CD8-positive, alpha-beta memory T cell (primary cell): Measurements from ENCODE around the gene DERA. TPM values are rescaled to one million over a fixed set of nuclear protein-coding genes. Genes with fewer than 3 reads are reported as not detected.
A peak's percentile ranks its signal among the peaks of the same experiment; 100 is the strongest.

Source experiments
- CTCF ChIA-PET: fragments of 350-600 bp; sonication (Branson Sonifier 250); formaldehyde crosslinking; loops from one replicate; lab custom pipeline; 2021; ENCODE audit warnings: antibody characterized with exemption; lab: Charles Lee
- POLR2A ChIA-PET: fragments of 350-600 bp; sonication (Branson Sonifier 250); formaldehyde crosslinking; loops from one replicate; lab custom pipeline; 2021; ENCODE audit warnings: antibody characterized with exemption; lab: Charles Lee
- DNase-seq, 5 donors: peaks; one replicate each; pipeline versions ENCODE4 v3.0.0 to v3.0.0-alpha.2; 2020 to 2022; ENCODE audit warnings: mixed read lengths in 1 of 5
- H3K27ac ChIP-seq: one replicate; pipeline ENCODE4 v1.7.0; 2013; ENCODE audit warnings: low read depth, mild to moderate bottlenecking, low read length, moderate library complexity
- H3K27me3 ChIP-seq: 2 replicates; pipeline ENCODE4 v1.7.0; 2013; ENCODE audit warnings: low read length, mild to moderate bottlenecking; ENCODE audit not compliant: insufficient read depth, poor library complexity, severe bottlenecking
- H3K36me3 ChIP-seq: 2 replicates; pipeline ENCODE4 v1.7.0; 2013; ENCODE audit warnings: mild to moderate bottlenecking, low read length, moderate library complexity; ENCODE audit not compliant: insufficient read depth
- H3K4me1 ChIP-seq: 2 replicates; pipeline ENCODE4 v1.7.0; 2013; ENCODE audit warnings: mild to moderate bottlenecking, low read length, moderate library complexity; ENCODE audit not compliant: insufficient read depth
- H3K4me3 ChIP-seq: 2 replicates; pipeline ENCODE4 v1.7.0; 2013; ENCODE audit warnings: mild to moderate bottlenecking, low read length
- H3K9me3 ChIP-seq: 2 replicates; pipeline ENCODE4 v1.7.0; 2013; ENCODE audit warnings: mild to moderate bottlenecking, low read length
- H3K27ac Mint-ChIP-seq, 8 donors: one replicate each; pipeline ENCODE4 v1.8.0; 2020 to 2021; ENCODE audit warnings: mixed read lengths in 8 of 8, mild to moderate bottlenecking in 6 of 8, inconsistent platforms in 3 of 8, moderate library complexity in 3 of 8
- H3K27me3 Mint-ChIP-seq, 2 donors: one replicate each; pipeline ENCODE4 v1.8.0; 2020 to 2021; ENCODE audit warnings: mixed read lengths in 2 of 2, mild to moderate bottlenecking in 1 of 2, moderate library complexity in 1 of 2
- H3K36me3 Mint-ChIP-seq, 3 donors: one replicate each; pipeline ENCODE4 v1.8.0; 2020 to 2021; ENCODE audit warnings: mixed read lengths in 3 of 3, inconsistent platforms in 1 of 3, mild to moderate bottlenecking in 1 of 3
- H3K4me1 Mint-ChIP-seq, 3 donors: one replicate each; pipeline ENCODE4 v1.8.0; 2020 to 2021; ENCODE audit warnings: mixed read lengths in 3 of 3, inconsistent platforms in 1 of 3, mild to moderate bottlenecking in 1 of 3
- H3K4me3 Mint-ChIP-seq, 7 donors: one replicate each; pipeline ENCODE4 v1.8.0; 2020 to 2021; ENCODE audit warnings: mixed read lengths in 7 of 7, mild to moderate bottlenecking in 6 of 7, moderate library complexity in 4 of 7, inconsistent platforms in 2 of 7
- H3K9me3 Mint-ChIP-seq, 5 donors: one replicate each; pipeline ENCODE4 v1.8.0; 2020 to 2022; ENCODE audit warnings: mixed read lengths in 5 of 5, mild to moderate bottlenecking in 3 of 5, moderate library complexity in 2 of 5, inconsistent platforms in 1 of 5
- polyA plus RNA-seq: library from polyadenylated mRNA; unstranded; fragments of 300-500 nt; fragmentation: Illumina TruSeq; gene quantifications from one replicate; pipeline ENCODE4 v1.2.3, GENCODE V29; 2021
- total RNA-seq, 2 experiments: library from RNA; stranded (reverse); gene quantifications; one replicate each; pipeline ENCODE4 v1.2.3, GENCODE V29; 2021

Gene DERA
- total and polyA plus RNA-seq, 3 experiments from 2014 or later = 25.2 to 26.6 (median 25.8) TPM

DNA sequence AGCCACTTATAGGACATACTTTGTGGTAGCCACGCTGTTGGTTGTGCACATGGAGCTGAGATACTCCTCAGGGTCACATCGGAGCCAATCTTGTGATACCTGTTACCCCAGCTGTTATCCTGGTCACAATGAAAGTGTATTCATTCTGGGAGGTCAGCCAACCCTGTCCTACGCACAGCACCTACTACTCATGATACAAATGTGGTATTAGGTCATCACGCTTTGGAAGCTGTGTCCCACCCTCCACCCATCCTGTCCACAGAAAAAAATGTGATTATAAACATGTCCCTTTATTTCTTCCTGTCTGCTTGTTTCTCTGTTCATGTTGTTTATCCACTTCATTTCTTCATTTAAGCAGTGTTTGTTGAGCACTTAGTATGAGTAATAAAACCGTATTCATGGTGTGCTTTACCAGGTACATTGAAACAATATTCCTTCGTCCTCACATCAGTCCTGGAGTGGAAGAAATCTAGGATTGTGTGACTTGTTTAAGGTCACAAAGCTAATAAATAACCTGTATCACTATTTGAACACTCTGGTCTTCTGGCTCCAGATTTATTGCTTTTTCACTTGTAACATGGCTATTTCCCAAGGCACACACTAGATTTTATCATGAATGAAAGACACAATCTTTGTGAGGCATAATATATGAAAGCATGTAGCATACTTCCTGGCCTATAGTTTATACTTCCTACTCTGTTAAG, 73.1 kb downstream of the DERA start:
- Mint-ChIP-seq H3K9me3 (peaks cover 0 to 4% (median 0%) of the 10 kb centered on the region in 5 donors), H3K4me1 (peaks cover 0 to 6% (median 0%) of the 10 kb centered on the region in 3 donors), H3K36me3 (peaks cover 31 to 59% (median 41%) of the 10 kb centered on the region in 3 donors), H3K4me3 (no peak overlapping the region), H3K27me3 (no peaks in the 10 kb centered on the region), H3K27ac (peak overlapping the region in 1 of 8 donors; percentile 19)
- H3K4me1 ChIP-seq = no peaks in the 10 kb centered on the region
- no peaks in the 10 kb centered on the region for H3K27me3 ChIP-seq
- no peak overlapping the region for H3K4me3 ChIP-seq
- H3K9me3 ChIP-seq = no peaks in the 10 kb centered on the region
- ChIA-PET CTCF (no interaction called here), POLR2A (no interaction called here)
- no peaks in the 10 kb centered on the region for H3K36me3 ChIP-seq
- DNase-seq = no peak
- H3K27ac ChIP-seq = no peak overlapping the region

DNA sequence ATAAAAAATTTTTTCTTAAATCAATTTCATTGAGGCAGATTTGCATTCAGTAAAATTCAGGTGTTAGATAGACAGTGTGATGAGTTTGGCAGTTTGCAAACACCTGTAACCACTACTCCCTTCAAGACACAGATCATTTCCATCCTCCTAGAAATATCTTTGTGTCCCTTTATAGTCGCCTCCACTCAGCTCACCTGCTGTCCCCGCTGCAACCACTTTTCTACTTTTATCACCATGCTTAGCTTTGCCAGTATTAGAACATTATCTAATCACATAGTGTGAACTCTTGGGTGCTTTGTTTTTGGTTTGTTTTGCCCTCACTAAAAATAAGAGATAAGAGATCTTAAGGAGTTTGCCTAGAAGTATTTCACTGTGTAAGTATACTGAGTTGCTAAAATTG, 73.8 kb downstream of the DERA start:
- H3K4me1 Mint-ChIP-seq = peaks cover 0 to 6% (median 0%) of the 10 kb centered on the region in 3 donors

DNA sequence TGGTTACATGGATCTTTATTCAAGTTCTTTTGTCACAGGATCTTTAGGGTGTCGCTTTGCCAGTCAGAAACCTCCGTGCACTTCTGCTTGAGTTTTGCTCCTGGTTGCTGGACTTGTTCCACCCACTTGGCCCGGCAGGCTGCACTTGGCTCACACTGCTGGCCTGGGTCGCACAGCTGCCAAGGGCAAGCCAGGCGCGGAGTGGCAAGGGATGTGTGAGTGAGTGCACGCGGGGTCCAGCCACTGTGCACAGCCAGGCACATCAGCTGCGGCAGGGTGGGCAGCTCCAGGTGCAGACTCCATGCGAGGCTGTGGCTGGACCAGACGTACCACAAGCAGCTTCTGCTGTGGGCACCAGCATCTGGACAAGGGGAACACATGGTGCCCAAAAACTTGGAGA, 76.6 kb downstream of the DERA start:
- peaks cover 0 to 4% (median 0%) of the 10 kb centered on the region in 5 donors for H3K9me3 Mint-ChIP-seq
- Histone ChIP-seq H3K4me3 (no peak overlapping the region), H3K36me3 (no peaks in the 10 kb centered on the region), H3K27ac (no peak overlapping the region), H3K27me3 (no peaks in the 10 kb centered on the region), H3K4me1 (no peaks in the 10 kb centered on the region), H3K9me3 (no peaks in the 10 kb centered on the region)
- ChIA-PET POLR2A (no interaction called here), CTCF (no interaction called here)
- peaks cover 0 to 6% (median 0%) of the 10 kb centered on the region in 3 donors for H3K4me1 Mint-ChIP-seq
- DNase-seq = no peak
- H3K4me3 Mint-ChIP-seq = no peak overlapping the region
- peaks cover 46 to 74% (median 70%) of the 10 kb centered on the region in 3 donors for H3K36me3 Mint-ChIP-seq
- H3K27ac Mint-ChIP-seq = no peak overlapping the region
- H3K27me3 Mint-ChIP-seq = no peaks in the 10 kb centered on the region

More for the DNA sequence above, 73.8 kb downstream of the DERA start:
- H3K4me3 ChIP-seq = no peak overlapping the region
- no peaks in the 10 kb centered on the region for H3K36me3 ChIP-seq
- no peaks in the 10 kb centered on the region for H3K4me1 ChIP-seq
- Mint-ChIP-seq H3K27ac (no peak overlapping the region), H3K9me3 (peaks cover 0 to 4% (median 0%) of the 10 kb centered on the region in 5 donors), H3K4me3 (no peak overlapping the region), H3K36me3 (peaks cover 33 to 62% (median 47%) of the 10 kb centered on the region in 3 donors), H3K27me3 (no peaks in the 10 kb centered on the region)
- ChIA-PET CTCF (no interaction called here), POLR2A (no interaction called here)
- H3K9me3 ChIP-seq = no peaks in the 10 kb centered on the region
- no peaks in the 10 kb centered on the region for H3K27me3 ChIP-seq
- no peak for DNase-seq
- H3K27ac ChIP-seq = no peak overlapping the region

DNA sequence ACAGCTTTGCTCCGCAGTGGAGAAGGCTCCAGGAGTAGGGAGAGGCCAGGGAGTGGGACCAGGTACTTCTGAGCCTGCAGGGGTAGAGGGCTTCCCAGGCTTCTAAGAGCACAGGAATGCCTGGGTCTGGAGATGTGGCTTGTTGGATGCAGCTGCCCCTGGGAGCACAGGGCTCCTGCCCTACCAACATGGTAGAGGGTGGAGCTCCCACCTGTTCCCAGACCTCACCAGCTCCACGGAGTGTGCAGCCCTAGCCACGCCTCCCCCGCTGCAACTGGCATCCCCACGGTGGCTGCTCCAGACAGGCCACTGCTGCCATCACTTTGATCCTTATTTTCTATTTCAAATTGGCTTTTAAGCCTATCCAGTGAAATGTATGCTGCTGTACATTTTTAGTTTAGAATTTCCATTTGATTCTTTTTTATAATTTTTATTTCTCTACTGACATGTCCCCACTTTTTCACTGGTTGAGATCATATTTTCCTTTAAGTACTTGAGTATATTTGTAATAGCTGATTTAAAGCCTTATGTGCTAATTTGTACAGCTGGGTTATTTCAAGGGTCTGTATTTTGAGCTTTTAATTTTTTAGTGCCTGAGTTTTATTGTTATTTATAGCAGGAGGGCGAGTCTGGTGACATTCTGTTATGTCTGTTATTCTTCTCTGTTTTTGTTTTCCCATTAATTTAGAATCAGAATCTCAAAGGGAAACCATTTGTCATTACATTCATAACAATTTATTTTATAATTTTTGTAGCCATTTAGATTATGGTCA, 78.0 kb downstream of the DERA start:
- H3K36me3 Mint-ChIP-seq = peaks cover 42 to 65% (median 60%) of the 10 kb centered on the region in 3 donors
- no peaks in the 10 kb centered on the region for H3K36me3 ChIP-seq

DNA sequence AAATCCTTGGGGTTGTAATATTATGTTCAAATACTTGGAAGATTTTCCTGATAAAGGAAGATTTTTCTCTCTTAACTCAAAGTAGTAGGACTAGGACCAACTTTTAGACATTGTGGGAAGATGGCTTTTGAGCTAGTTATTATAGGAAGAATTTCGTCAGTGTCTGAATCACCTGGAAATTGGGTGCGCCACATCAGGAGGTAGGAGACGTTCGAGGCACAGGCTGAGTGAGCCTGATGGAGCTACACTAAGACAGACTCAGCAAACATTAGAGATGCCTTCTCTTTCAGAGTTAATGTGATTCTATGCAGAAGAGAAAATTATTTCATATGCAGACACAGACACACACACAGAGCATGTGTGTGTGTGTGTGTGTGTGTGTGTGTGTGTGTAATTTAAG, 84.7 kb downstream of the DERA start:
- Mint-ChIP-seq H3K4me3 (no peak overlapping the region), H3K27me3 (peaks cover 0 to 1% of the 10 kb centered on the region in 2 donors), H3K27ac (peak overlapping the region in 2 of 8 donors; percentile 8 to 26), H3K4me1 (no peaks in the 10 kb centered on the region), H3K9me3 (no peaks in the 10 kb centered on the region), H3K36me3 (peaks cover 18 to 44% (median 25%) of the 10 kb centered on the region in 3 donors)
- H3K36me3 ChIP-seq = no peaks in the 10 kb centered on the region
- CTCF ChIA-PET = no interaction called here
- no peaks in the 10 kb centered on the region for H3K9me3 ChIP-seq
- H3K4me1 ChIP-seq = no peaks in the 10 kb centered on the region
- H3K27ac ChIP-seq = no peak overlapping the region
- H3K4me3 ChIP-seq = no peak overlapping the region
- POLR2A ChIA-PET = no interaction called here
- no peaks in the 10 kb centered on the region for H3K27me3 ChIP-seq
- no peak for DNase-seq

More for the DNA sequence above, 78.0 kb downstream of the DERA start:
- Histone ChIP-seq H3K9me3 (no peaks in the 10 kb centered on the region), H3K27ac (no peak overlapping the region), H3K4me1 (no peaks in the 10 kb centered on the region), H3K27me3 (no peaks in the 10 kb centered on the region), H3K4me3 (no peak overlapping the region)
- H3K27me3 Mint-ChIP-seq = no peaks in the 10 kb centered on the region
- DNase-seq = no peak
- H3K4me1 Mint-ChIP-seq = peaks cover 0 to 6% (median 0%) of the 10 kb centered on the region in 3 donors
- no peak overlapping the region for H3K27ac Mint-ChIP-seq
- ChIA-PET POLR2A (no interaction called here), CTCF (no interaction called here)
- no peak overlapping the region for H3K4me3 Mint-ChIP-seq
- H3K9me3 Mint-ChIP-seq = peaks cover 0 to 4% (median 0%) of the 10 kb centered on the region in 5 donors

DNA sequence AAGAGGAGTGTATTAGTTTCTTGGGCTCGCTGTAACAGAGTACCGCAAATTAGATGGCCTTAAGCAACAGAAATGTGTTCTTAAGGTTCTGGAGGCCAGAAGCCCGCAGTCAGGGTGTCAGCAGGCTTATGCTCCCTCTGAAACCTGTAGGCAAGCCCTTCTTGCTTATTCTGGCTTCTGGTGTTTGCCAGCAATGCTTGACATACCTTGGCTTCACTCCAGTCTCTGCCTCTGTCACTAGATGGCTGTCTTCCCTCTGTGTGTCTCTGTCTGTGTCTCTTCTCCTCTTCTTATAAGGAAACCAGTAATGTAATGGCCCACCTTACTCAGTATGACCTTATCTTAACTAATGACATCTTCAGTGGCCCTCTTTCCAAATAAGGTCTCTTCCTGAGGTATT, 85.1 kb downstream of the DERA start:
- no peaks in the 10 kb centered on the region for H3K27me3 ChIP-seq
- Mint-ChIP-seq H3K4me1 (no peaks in the 10 kb centered on the region), H3K27ac (no peak overlapping the region), H3K9me3 (no peaks in the 10 kb centered on the region), H3K27me3 (peaks cover 0 to 1% of the 10 kb centered on the region in 2 donors), H3K4me3 (no peak overlapping the region), H3K36me3 (peaks cover 16 to 39% (median 22%) of the 10 kb centered on the region in 3 donors)
- no peaks in the 10 kb centered on the region for H3K4me1 ChIP-seq
- ChIA-PET POLR2A (no interaction called here), CTCF (no interaction called here)
- no peak overlapping the region for H3K4me3 ChIP-seq
- H3K36me3 ChIP-seq = no peaks in the 10 kb centered on the region
- H3K27ac ChIP-seq = no peak overlapping the region
- DNase-seq = no peak
- no peaks in the 10 kb centered on the region for H3K9me3 ChIP-seq

DNA sequence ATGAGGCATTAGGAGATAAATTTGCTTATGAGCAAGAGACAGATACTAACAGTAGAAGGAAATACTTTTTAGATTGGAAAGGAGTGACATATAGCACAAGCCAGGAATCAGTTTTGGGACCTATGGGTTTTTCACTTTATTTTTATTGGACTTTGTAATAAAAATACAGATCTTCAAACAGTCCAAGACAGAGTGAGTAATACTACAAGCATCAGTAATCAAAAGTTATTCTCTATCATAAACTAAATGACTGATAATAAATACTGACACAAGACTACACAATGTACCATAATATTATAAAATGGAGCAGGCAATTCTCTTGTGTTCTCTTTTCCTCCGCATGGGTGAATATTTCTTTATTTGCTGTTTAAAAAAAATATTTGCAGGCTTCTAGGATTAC, 85.8 kb downstream of the DERA start:
- Mint-ChIP-seq H3K27ac (no peak overlapping the region), H3K27me3 (peaks cover 0 to 1% of the 10 kb centered on the region in 2 donors), H3K4me3 (no peak overlapping the region), H3K36me3 (peaks cover 14 to 32% (median 20%) of the 10 kb centered on the region in 3 donors), H3K4me1 (no peaks in the 10 kb centered on the region), H3K9me3 (no peaks in the 10 kb centered on the region)
- Histone ChIP-seq H3K27me3 (no peaks in the 10 kb centered on the region), H3K27ac (no peak overlapping the region), H3K4me1 (no peaks in the 10 kb centered on the region), H3K36me3 (no peaks in the 10 kb centered on the region), H3K9me3 (no peaks in the 10 kb centered on the region), H3K4me3 (no peak overlapping the region)
- ChIA-PET CTCF (interaction anchor here (1.3 kb wide), 1 partner anchor 21 kb away, joined by 3 read pairs; no protein-coding TSS in a partner anchor), POLR2A (no interaction called here)
- DNase-seq = no peak

DNA sequence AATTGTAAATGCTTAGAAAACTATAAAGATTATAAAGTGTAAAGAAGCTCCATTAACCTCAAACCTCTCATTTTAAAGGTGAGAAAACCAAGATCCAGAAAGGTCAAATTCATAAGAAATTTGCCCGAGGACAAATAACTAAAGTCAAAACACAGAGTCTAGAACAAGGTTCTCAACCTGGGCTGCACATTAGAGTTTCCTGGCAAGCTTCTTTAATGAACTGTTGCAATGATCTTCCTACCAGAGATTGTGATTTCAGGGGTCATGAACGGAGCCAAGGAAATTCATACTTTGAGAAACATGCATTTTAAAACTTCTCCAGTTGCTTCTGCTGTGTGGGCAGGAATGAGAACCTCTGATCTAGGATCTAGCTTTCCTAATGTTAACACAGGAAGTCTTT, 86.8 kb downstream of the DERA start:
- Histone ChIP-seq H3K4me1 (no peaks in the 10 kb centered on the region), H3K27me3 (no peaks in the 10 kb centered on the region), H3K27ac (no peak overlapping the region), H3K36me3 (no peaks in the 10 kb centered on the region), H3K9me3 (no peaks in the 10 kb centered on the region), H3K4me3 (no peak overlapping the region)
- Mint-ChIP-seq H3K36me3 (peaks cover 9 to 23% (median 17%) of the 10 kb centered on the region in 3 donors), H3K9me3 (no peaks in the 10 kb centered on the region), H3K27me3 (peaks cover 0 to 1% of the 10 kb centered on the region in 2 donors), H3K27ac (no peak overlapping the region), H3K4me3 (no peak overlapping the region), H3K4me1 (no peaks in the 10 kb centered on the region)
- CTCF ChIA-PET = interaction anchor here (1.3 kb wide), 1 partner anchor 22 kb away, joined by 3 read pairs; no protein-coding TSS in a partner anchor
- no peak for DNase-seq
- POLR2A ChIA-PET = no interaction called here
